GM19035 (cell line): Measurements from ENCODE around the gene PDE4B.
"Not testable (repeated sequence)": the region's sequence is repeated elsewhere in the genome, so short reads cannot be mapped to it uniquely, and the experiment has no call there.

Experiments
- ATAC-seq: cut with Tn5 transposase; IDR thresholded peaks from one replicate; pipeline ENCODE4 v1.9.1; 2021; ENCODE audit not compliant: unreplicated experiment

Gene PDE4B

GRCh38 chr1:66043186-66043585, 250.5 kb downstream of the PDE4B start:
- no peak for ATAC-seq

GRCh38 chr1:66044912-66045311, 252.2 kb downstream of the PDE4B start:
- no peak for ATAC-seq

GRCh38 chr1:66046415-66046814, 253.7 kb downstream of the PDE4B start:
- ATAC-seq, result no peak

- ATAC-seq, result no peak
Measured at GRCh38 chr1:66048011-66048410, 255.3 kb downstream of the PDE4B start.

- ATAC-seq, result no peak
Measured at GRCh38 chr1:66050123-66050522, 257.4 kb downstream of the PDE4B start.

GRCh38 chr1:66050633-66051032, 257.9 kb downstream of the PDE4B start:
- ATAC-seq, result no peak

GRCh38 chr1:66055092-66055491, 262.4 kb downstream of the PDE4B start:
- no peak for ATAC-seq

GRCh38 chr1:66057448-66057847, 264.8 kb downstream of the PDE4B start:
- ATAC-seq, result not testable (repeated sequence)

GRCh38 chr1:66058558-66058957, 265.9 kb downstream of the PDE4B start:
- ATAC-seq, result no peak

- not testable (repeated sequence) for ATAC-seq
Measured at GRCh38 chr1:66067219-66067618, 274.5 kb downstream of the PDE4B start.

- no peak for ATAC-seq
Measured at GRCh38 chr1:66069976-66070876, 277.5 kb downstream of the PDE4B start.

- no peak for ATAC-seq
Measured at GRCh38 chr1:66073388-66073787, 280.7 kb downstream of the PDE4B start.

GRCh38 chr1:66074147-66074546, 281.5 kb downstream of the PDE4B start:
- ATAC-seq, result no peak

GRCh38 chr1:66078412-66078811, 285.7 kb downstream of the PDE4B start:
- no peak for ATAC-seq

- no peak for ATAC-seq
Measured at GRCh38 chr1:66083003-66083402, 290.3 kb downstream of the PDE4B start.

- no peak for ATAC-seq
Measured at GRCh38 chr1:66084442-66084841, 291.7 kb downstream of the PDE4B start.

- ATAC-seq, result no peak
Measured at GRCh38 chr1:66085600-66085999, 292.9 kb downstream of the PDE4B start.

- no peak for ATAC-seq
Measured at GRCh38 chr1:66088787-66089186, 296.1 kb downstream of the PDE4B start.

- ATAC-seq, result no peak
Measured at GRCh38 chr1:66090859-66091457, 298.3 kb downstream of the PDE4B start.

- ATAC-seq, result no peak
Measured at GRCh38 chr1:66095190-66095589, 302.5 kb downstream of the PDE4B start.

- ATAC-seq, result not testable (repeated sequence)
Measured at GRCh38 chr1:66100959-66101358, 308.3 kb downstream of the PDE4B start.

GRCh38 chr1:66104076-66104475, 311.4 kb downstream of the PDE4B start:
- ATAC-seq, result not testable (repeated sequence)
